IMR-90 (cell line): Measurements from ENCODE around the gene EXPH5. TPM values are rescaled to one million over a fixed set of nuclear protein-coding genes. Genes with fewer than 3 reads are reported as not detected.

Source experiments
- ATAC-seq: fragments of 200-7000 bp; cut with Tn5 transposase; 2 replicates; pipeline ENCODE4 v1.9.1; 2020; ENCODE audit warnings: low read depth, mild to moderate bottlenecking, moderate library complexity
- BruUV-seq: library from RNA; stranded (reverse); fragments of 400-500 nt; replicated peaks from 2 replicates; lab custom pipeline; 2021; lab: Mats Ljungman, UMichigan
- CTCF ChIA-PET: fragments of 300-600 bp; formaldehyde crosslinking; extraction: SDS; loops from one replicate; lab custom pipeline; 2021; ENCODE audit warnings: antibody characterized with exemption; lab: Yijun Ruan, JAX
- POLR2A ChIA-PET: fragments of 300-600 bp; sonication (Branson Sonifier 250); formaldehyde crosslinking; loops from one replicate; lab custom pipeline; 2022; ENCODE audit warnings: antibody characterized with exemption; ENCODE audit not compliant: unreplicated experiment; lab: Charles Lee
- DNase-seq: peaks from one replicate; pipeline ENCODE4 v3.0.0; 2013
- H2AFZ ChIP-seq: replicated peaks from 2 replicates; pipeline ENCODE3; 2013; ENCODE audit warnings: low read length, mild to moderate bottlenecking; ENCODE audit not compliant: poor library complexity
- H2AK5ac ChIP-seq: 2 replicates; pipeline ENCODE4 v1.6.1; 2013; ENCODE audit warnings: low read depth, low read length, inconsistent platforms
- H2AK9ac ChIP-seq: replicated peaks from 2 replicates; pipeline ENCODE3; 2013; ENCODE audit warnings: mild to moderate bottlenecking, low read depth, low read length, moderate library complexity; ENCODE audit not compliant: poor library complexity
- H2BK120ac ChIP-seq: 2 replicates; pipeline ENCODE4 v1.6.1; 2013; ENCODE audit warnings: low read depth, low read length, inconsistent platforms
- H2BK15ac ChIP-seq: 3 replicates; pipeline ENCODE4 v1.6.1; 2013; ENCODE audit warnings: low read depth, low read length, inconsistent platforms
- H2BK20ac ChIP-seq: 2 replicates; pipeline ENCODE4 v1.6.1; 2013; ENCODE audit warnings: low read depth, mild to moderate bottlenecking, inconsistent platforms, low read length, moderate library complexity
- H2BK5ac ChIP-seq: 2 replicates; pipeline ENCODE4 v1.6.1; 2013; ENCODE audit warnings: mild to moderate bottlenecking, low read depth, low read length, inconsistent platforms; ENCODE audit not compliant: poor library complexity, severe bottlenecking
- H3K14ac ChIP-seq: replicated peaks from 2 replicates; pipeline ENCODE4 v1.6.1; 2013; ENCODE audit warnings: low read depth, low read length, inconsistent platforms
- H3K18ac ChIP-seq: 2 replicates; pipeline ENCODE4 v1.6.1; 2013; ENCODE audit warnings: low read depth, low read length, control low read depth
- H3K23ac ChIP-seq: 2 replicates; pipeline ENCODE4 v1.6.1; 2013; ENCODE audit warnings: low read depth, low read length, inconsistent platforms
- H3K27ac ChIP-seq: 2 replicates; pipeline ENCODE4 v1.5.1; 2013; ENCODE audit warnings: mild to moderate bottlenecking, control low read depth, low read length; ENCODE audit not compliant: insufficient read depth
- H3K27me3 ChIP-seq: 2 replicates; pipeline ENCODE4 v1.6.1; 2013; ENCODE audit warnings: low read length; ENCODE audit not compliant: control insufficient read depth, insufficient read depth
- H3K36me3 ChIP-seq: 2 replicates; pipeline ENCODE4 v1.6.1; 2013; ENCODE audit warnings: low read length, mixed read lengths; ENCODE audit not compliant: control insufficient read depth, insufficient read depth
- H3K4ac ChIP-seq: 2 replicates; pipeline ENCODE4 v1.6.1; 2013; ENCODE audit warnings: low read depth, low read length, inconsistent platforms
- H3K4me1 ChIP-seq: 2 replicates; pipeline ENCODE4 v1.6.1; 2013; ENCODE audit warnings: low read length, mixed read lengths; ENCODE audit not compliant: control insufficient read depth, insufficient read depth
- H3K4me2 ChIP-seq: 2 replicates; pipeline ENCODE4 v1.6.1; 2013; ENCODE audit warnings: low read depth, mild to moderate bottlenecking, control low read depth, low read length, moderate library complexity
- H3K4me3 ChIP-seq: 2 replicates; pipeline ENCODE4 v1.5.1; 2013; ENCODE audit warnings: low read depth, mild to moderate bottlenecking, control low read depth, low read length, moderate library complexity; ENCODE audit not compliant: insufficient read depth
- H3K56ac ChIP-seq: 2 replicates; pipeline ENCODE4 v1.6.1; 2013; ENCODE audit warnings: low read length, inconsistent platforms; ENCODE audit not compliant: insufficient read depth; ENCODE audit errors: extremely low read depth
- H3K79me1 ChIP-seq, 2 experiments: 2 replicates each; pipeline ENCODE4 v1.6.1; 2013; ENCODE audit warnings: low read length in 2 of 2, inconsistent platforms in 1 of 2, low read depth in 1 of 2
- H3K9ac ChIP-seq: 2 replicates; pipeline ENCODE4 v1.6.1; 2013; ENCODE audit warnings: low read depth, low read length, control low read depth
- H3K9me1 ChIP-seq: 2 replicates; pipeline ENCODE4 v1.6.1; 2013; ENCODE audit warnings: low read length, inconsistent platforms; ENCODE audit not compliant: insufficient read depth
- H3K9me3 ChIP-seq: 2 replicates; pipeline ENCODE4 v1.6.1; 2013; ENCODE audit warnings: low read length; ENCODE audit not compliant: control insufficient read depth, insufficient read depth
- H4K20me1 ChIP-seq: 2 replicates; pipeline ENCODE4 v1.6.1; 2013; ENCODE audit warnings: low read length, inconsistent platforms; ENCODE audit not compliant: insufficient read depth
- H4K5ac ChIP-seq: 2 replicates; pipeline ENCODE4 v1.6.1; 2013; ENCODE audit warnings: mild to moderate bottlenecking, low read depth, low read length, control low read depth
- H4K8ac ChIP-seq, 2 experiments: 2 replicates each; pipeline ENCODE4 v1.6.1; 2013; ENCODE audit warnings: low read depth in 2 of 2, low read length in 2 of 2, control low read depth in 1 of 2, inconsistent platforms in 1 of 2
- H4K91ac ChIP-seq: 2 replicates; pipeline ENCODE4 v1.6.1; 2013; ENCODE audit warnings: low read depth, low read length, inconsistent platforms; ENCODE audit not compliant: insufficient read depth
- BHLHE40 ChIP-seq: fragments of 150-350 bp; IDR thresholded peaks from 2 replicates; pipeline ENCODE4 v1.6.1; 2016; ENCODE audit warnings: mild to moderate bottlenecking, low read depth, low read length
- CEBPB ChIP-seq: IDR thresholded peaks from 2 replicates; pipeline ENCODE4 v1.6.1; 2012; ENCODE audit warnings: low read depth, low read length, improper control_type of control experiment
- CHD1 ChIP-seq: IDR thresholded peaks from 2 replicates; pipeline ENCODE4 v1.6.1; 2012; ENCODE audit warnings: low read depth, low read length, improper control_type of control experiment
- FOS ChIP-seq: fragments of 150-350 bp; IDR thresholded peaks from 2 replicates; pipeline ENCODE4 v1.6.1; 2016; ENCODE audit warnings: low read depth, low read length
- MAFK ChIP-seq: IDR thresholded peaks from 2 replicates; pipeline ENCODE4 v1.6.1; 2012; ENCODE audit warnings: low read depth, low read length, improper control_type of control experiment
- MAZ ChIP-seq: IDR thresholded peaks from 2 replicates; pipeline ENCODE4 v1.6.1; 2012; ENCODE audit warnings: low read depth, mild to moderate bottlenecking, low read length, improper control_type of control experiment, moderate library complexity, borderline replicate concordance
- MXI1 ChIP-seq: IDR thresholded peaks from 2 replicates; pipeline ENCODE4 v1.6.1; 2012; ENCODE audit warnings: low read depth, mild to moderate bottlenecking, low read length, moderate library complexity, borderline replicate concordance
- NFE2L2 ChIP-seq: fragments of 150-350 bp; IDR thresholded peaks from 2 replicates; pipeline ENCODE4 v1.6.1; 2016; ENCODE audit warnings: low read depth, mild to moderate bottlenecking, low read length
- POLR2A ChIP-seq: IDR thresholded peaks from 2 replicates; pipeline ENCODE4 v1.6.1; 2012; ENCODE audit warnings: mild to moderate bottlenecking, low read depth, low read length
- RAD21 ChIP-seq: IDR thresholded peaks from 2 replicates; pipeline ENCODE4 v1.6.1; 2012; ENCODE audit warnings: low read length, improper control_type of control experiment
- RCOR1 ChIP-seq: IDR thresholded peaks from 2 replicates; pipeline ENCODE4 v1.6.1; 2012; ENCODE audit warnings: mild to moderate bottlenecking, low read length, improper control_type of control experiment; ENCODE audit not compliant: insufficient replicate concordance
- RFX5 ChIP-seq: IDR thresholded peaks from 2 replicates; pipeline ENCODE4 v1.8.0; 2012; ENCODE audit warnings: low read depth, mild to moderate bottlenecking, low read length, moderate library complexity
- SMC3 ChIP-seq: fragments of 150-350 bp; IDR thresholded peaks from 2 replicates; pipeline ENCODE4 v1.6.1; 2016; ENCODE audit warnings: low read depth, mild to moderate bottlenecking, antibody characterized with exemption, low read length, moderate library complexity
- WGBS, 2 experiments: methylation state at CpG; one replicate each; pipeline versions ENCODE4 v1.1.5 to v1.1.7; 2013; ENCODE audit warnings: missing lambda C conversion rate in 2 of 2; ENCODE audit not compliant: insufficient read length in 1 of 2; ENCODE audit errors: extremely low coverage in 2 of 2; 5-methylcytosine and 5-hydroxymethylcytosine counted together
- dilution Hi-C: fragments of 300-500 bp; cut with HindIII; formaldehyde crosslinking; loops from one replicate; pipeline ENCODE4 v1.14.3; 2018; ENCODE audit warnings: low sequenced_read_pairs; ENCODE audit not compliant: unreplicated experiment
- in situ Hi-C: fragments of 300-500 bp; cut with MboI; formaldehyde crosslinking; loops from 3 replicates; pipeline ENCODE4 v1.14.3; 2019; ENCODE audit warnings: low sequenced_read_pairs, inconsistent platforms, mixed read lengths
- intact Hi-C: fragments of 100-400 bp; cut with micrococcal nuclease; formaldehyde crosslinking; loops from 2 replicates; pipeline ENCODE4 v1.10.0; 2022
- polyA plus RNA-seq, 3 experiments: library from polyadenylated mRNA; depleted of rRNA; stranded (reverse); fragments of >200 nt; gene quantifications; 2 replicates each; pipeline ENCODE4 v1.2.3, GENCODE V29; 2012; ENCODE audit warnings: low replicate concordance in 1 of 3
- total RNA-seq: library from RNA; depleted of rRNA; stranded (reverse); fragments of >200 nt; gene quantifications from 2 replicates; pipeline ENCODE4 v1.2.3, GENCODE V29; 2012
- TF ChIP-seq, protein P1 (sequence below): conservative IDR thresholded peaks from 2 replicates; pipeline ENCODE4 v1.5.1; 2012; ENCODE audit warnings: mild to moderate bottlenecking, low read depth, low read length, improper control_type of control experiment
- TF ChIP-seq, protein P2 (sequence below): fragments of 150-350 bp; IDR thresholded peaks from 2 replicates; pipeline ENCODE4 v1.6.1; 2016; ENCODE audit warnings: low read depth, mild to moderate bottlenecking, low read length, moderate library complexity, borderline replicate concordance

EXPH5 gene
- total and polyA plus RNA-seq, 2 of the 4 experiments (the other 2 are of a cell fraction), result 0.05 to 0.72 TPM

DNA sequence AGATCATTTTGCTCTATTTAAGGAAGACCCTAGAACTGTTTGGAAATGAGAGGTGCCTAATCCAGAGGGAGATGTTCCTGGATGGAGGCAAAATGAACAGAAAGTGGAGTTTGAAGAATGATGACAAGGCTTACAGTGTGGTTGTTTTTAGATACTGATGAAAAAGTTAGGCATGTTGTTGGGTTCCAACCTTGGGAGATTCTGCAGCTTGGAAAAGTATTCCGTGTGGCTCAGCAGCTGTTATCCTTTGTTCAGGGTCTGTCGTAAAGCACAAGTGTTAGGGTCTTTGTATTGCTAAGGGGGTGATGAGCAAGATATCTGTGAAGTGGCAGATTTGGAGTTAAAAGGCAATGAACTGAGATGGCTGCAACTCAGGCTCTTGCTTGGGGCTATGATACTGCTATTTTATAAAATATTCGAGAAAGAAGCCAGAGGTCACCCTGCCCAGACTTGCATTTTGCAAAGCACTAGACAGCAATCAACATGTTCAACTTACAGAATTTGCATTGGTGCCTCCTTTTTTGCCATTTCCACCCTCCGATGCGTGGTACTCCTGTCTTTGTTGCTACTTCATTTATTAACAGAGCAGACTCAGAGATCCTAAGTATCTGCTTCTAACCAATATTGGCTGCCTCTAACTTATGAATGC lies 50.1 kb downstream of the EXPH5 start:
- TF ChIP-seq RAD21 (no peak), BHLHE40 (no peak), NFE2L2 (no peak), RFX5 (no peak), MXI1 (no peak), POLR2A (no peak), CEBPB (no peak), SMC3 (no peak), CHD1 (no peak), MAFK (no peak), MAZ (no peak), RCOR1 (no peak), FOS (no peak)
- TF ChIP-seq, protein P1, sequence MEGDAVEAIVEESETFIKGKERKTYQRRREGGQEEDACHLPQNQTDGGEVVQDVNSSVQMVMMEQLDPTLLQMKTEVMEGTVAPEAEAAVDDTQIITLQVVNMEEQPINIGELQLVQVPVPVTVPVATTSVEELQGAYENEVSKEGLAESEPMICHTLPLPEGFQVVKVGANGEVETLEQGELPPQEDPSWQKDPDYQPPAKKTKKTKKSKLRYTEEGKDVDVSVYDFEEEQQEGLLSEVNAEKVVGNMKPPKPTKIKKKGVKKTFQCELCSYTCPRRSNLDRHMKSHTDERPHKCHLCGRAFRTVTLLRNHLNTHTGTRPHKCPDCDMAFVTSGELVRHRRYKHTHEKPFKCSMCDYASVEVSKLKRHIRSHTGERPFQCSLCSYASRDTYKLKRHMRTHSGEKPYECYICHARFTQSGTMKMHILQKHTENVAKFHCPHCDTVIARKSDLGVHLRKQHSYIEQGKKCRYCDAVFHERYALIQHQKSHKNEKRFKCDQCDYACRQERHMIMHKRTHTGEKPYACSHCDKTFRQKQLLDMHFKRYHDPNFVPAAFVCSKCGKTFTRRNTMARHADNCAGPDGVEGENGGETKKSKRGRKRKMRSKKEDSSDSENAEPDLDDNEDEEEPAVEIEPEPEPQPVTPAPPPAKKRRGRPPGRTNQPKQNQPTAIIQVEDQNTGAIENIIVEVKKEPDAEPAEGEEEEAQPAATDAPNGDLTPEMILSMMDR, result no peak
- TF ChIP-seq, protein P2, sequence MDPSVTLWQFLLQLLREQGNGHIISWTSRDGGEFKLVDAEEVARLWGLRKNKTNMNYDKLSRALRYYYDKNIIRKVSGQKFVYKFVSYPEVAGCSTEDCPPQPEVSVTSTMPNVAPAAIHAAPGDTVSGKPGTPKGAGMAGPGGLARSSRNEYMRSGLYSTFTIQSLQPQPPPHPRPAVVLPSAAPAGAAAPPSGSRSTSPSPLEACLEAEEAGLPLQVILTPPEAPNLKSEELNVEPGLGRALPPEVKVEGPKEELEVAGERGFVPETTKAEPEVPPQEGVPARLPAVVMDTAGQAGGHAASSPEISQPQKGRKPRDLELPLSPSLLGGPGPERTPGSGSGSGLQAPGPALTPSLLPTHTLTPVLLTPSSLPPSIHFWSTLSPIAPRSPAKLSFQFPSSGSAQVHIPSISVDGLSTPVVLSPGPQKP, result no peak
- H3K27me3 ChIP-seq, result no peaks in the 10 kb centered on the region; the same call in 1 of the 2 replicates
- no peak overlapping the region for H2AK5ac ChIP-seq
- H3K23ac ChIP-seq, result no peak overlapping the region
- H3K18ac ChIP-seq, result no peak overlapping the region
- no peaks in the 10 kb centered on the region for H3K79me1 ChIP-seq
- no peak overlapping the region for H2AK9ac ChIP-seq
- no TSS peak for BruUV-seq
- H2BK5ac ChIP-seq, result no peak overlapping the region
- POLR2A ChIA-PET, result no interaction called here
- H2BK15ac ChIP-seq, result no peak overlapping the region
- no peaks in the 10 kb centered on the region for H3K9me3 ChIP-seq
- H3K9me1 ChIP-seq, result no peaks in the 10 kb centered on the region
- CTCF ChIA-PET, result no interaction called here
- H2AFZ ChIP-seq, result no peak overlapping the region
- no peak overlapping the region for H3K4me3 ChIP-seq
- no peak overlapping the region for H3K4me2 ChIP-seq
- no peak overlapping the region for H2BK20ac ChIP-seq
- no peak overlapping the region for H3K27ac ChIP-seq
- ATAC-seq (no peak), DNase-seq (no peak)
- no peak overlapping the region for H3K56ac ChIP-seq
- no peak overlapping the region for H4K8ac ChIP-seq
- H3K4me1 ChIP-seq, result no peaks in the 10 kb centered on the region; the same call in 1 of the 2 replicates
- no peak overlapping the region for H3K14ac ChIP-seq
- H4K91ac ChIP-seq, result no peak overlapping the region
- dilution Hi-C loops (no loop called here), in situ Hi-C loops (no loop called here), intact Hi-C loops (no loop called here)
- no peak overlapping the region for H3K9ac ChIP-seq
- H4K20me1 ChIP-seq, result no peaks in the 10 kb centered on the region
- 80% methylated on average over 1 of the region's 5 CpGs; no CpG with 5 or more reads in 1 of the 2 experiments for WGBS, 2 experiments
- no peak overlapping the region for H3K4ac ChIP-seq
- no peaks in the 10 kb centered on the region for H3K36me3 ChIP-seq
- no peak overlapping the region for H4K5ac ChIP-seq
- H2BK120ac ChIP-seq, result no peak overlapping the region
